Testis (tissue), 2 donors: Measurements from ENCODE around the gene KRT7.

Experiments used
- CTCF ChIP-seq, 3 experiments: fragments of 450-650 bp in 2 of 3; fragments of 200-600 bp in 1 of 3; sonication (generic) in 1 of 3; IDR thresholded peaks; one replicate each; pipeline ENCODE4 v1.5.1; 2016 to 2019; ENCODE audit warnings: antibody characterized with exemption in 3 of 3, mild to moderate bottlenecking in 2 of 3, moderate library complexity in 1 of 3
- POLR2A ChIP-seq: fragments of 450-650 bp; IDR thresholded peaks from one replicate; pipeline ENCODE4 v1.6.1; 2017; ENCODE audit warnings: antibody characterized with exemption, mild to moderate bottlenecking, moderate library complexity

GRCh38 chr12:52227606-52228166, 5.4 kb upstream of the KRT7 start:
- TF ChIP-seq CTCF (IDR thresholded peaks at IDR 0.05) (no peak), POLR2A (no peak)
